Amygdala (tissue), 56 donors: ENCODE data around the gene GOLIM4.
"Not testable (repeated sequence)": the region's sequence is repeated elsewhere in the genome, so short reads cannot be mapped to it uniquely, and the experiment has no call there.

ENCODE experiments used
- DNase-seq, 56 donors: peaks; one replicate each; lab custom pipeline; 2025; lab: John Stamatoyannopoulos, UW

GOLIM4 gene

GRCh38 chr3:168081171-168081771 lies 14.5 kb downstream of the GOLIM4 start:
- DNase-seq = no peak

- DNase-seq = no peak
These were observed 15.1 kb downstream of the GOLIM4 start for GRCh38 chr3:168080499-168081170.

GRCh38 chr3:168080022-168080421 lies 15.7 kb downstream of the GOLIM4 start:
- no peak for DNase-seq

- DNase-seq = no peak
These were observed 18.6 kb downstream of the GOLIM4 start for GRCh38 chr3:168077091-168077490.

GRCh38 chr3:168073842-168074605 lies 21.7 kb downstream of the GOLIM4 start:
- DNase-seq = no peak

- DNase-seq = no peak
These were observed 23.4 kb downstream of the GOLIM4 start for GRCh38 chr3:168072323-168072650.

GRCh38 chr3:168071591-168072322 lies 24.0 kb downstream of the GOLIM4 start:
- no peak for DNase-seq

GRCh38 chr3:168070919-168071318 lies 24.8 kb downstream of the GOLIM4 start:
- DNase-seq = no peak

GRCh38 chr3:168068346-168068745 lies 27.4 kb downstream of the GOLIM4 start:
- DNase-seq = no peak

- no peak for DNase-seq
These were observed 28.8 kb downstream of the GOLIM4 start for GRCh38 chr3:168066882-168067281.

GRCh38 chr3:168065569-168065968 lies 30.2 kb downstream of the GOLIM4 start:
- no peak for DNase-seq

- no peak for DNase-seq
These were observed 32.6 kb downstream of the GOLIM4 start for GRCh38 chr3:168063122-168063521.

- DNase-seq = no peak
These were observed 33.0 kb downstream of the GOLIM4 start for GRCh38 chr3:168062679-168063078.

GRCh38 chr3:168061332-168061996 lies 34.3 kb downstream of the GOLIM4 start:
- peak in 4 of 56 donors; percentile 1 to 19 (median 8) for DNase-seq

- DNase-seq = no peak
These were observed 35.4 kb downstream of the GOLIM4 start for GRCh38 chr3:168060317-168060716.

- no peak for DNase-seq
These were observed 37.2 kb downstream of the GOLIM4 start for GRCh38 chr3:168058481-168058880.

GRCh38 chr3:168056398-168057230 lies 39.1 kb downstream of the GOLIM4 start:
- DNase-seq = not testable (repeated sequence)

GRCh38 chr3:168054447-168054846 lies 41.3 kb downstream of the GOLIM4 start:
- no peak for DNase-seq

- DNase-seq = no peak
These were observed 42.6 kb downstream of the GOLIM4 start for GRCh38 chr3:168053115-168053514.

GRCh38 chr3:168052515-168052914 lies 43.2 kb downstream of the GOLIM4 start:
- DNase-seq = no peak
